H1 (cell line): ENCODE measurements around the gene CHDH. TPM values are rescaled to one million over a fixed set of nuclear protein-coding genes. Genes with fewer than 3 reads are reported as not detected.

ENCODE experiments used
- ASH2L ChIP-seq: fragments of 200-600, 300-600 bp; sonication (generic); IDR thresholded peaks from one replicate; pipeline ENCODE4 v1.7.1; 2017; ENCODE audit warnings: low read length
- BACH1 ChIP-seq: IDR thresholded peaks from 2 replicates; pipeline ENCODE4 v1.6.1; 2012; ENCODE audit warnings: low read length, improper control_type of control experiment
- BRCA1 ChIP-seq: IDR thresholded peaks from 2 replicates; pipeline ENCODE4 v1.6.1; 2012; ENCODE audit warnings: low read depth, low read length, improper control_type of control experiment
- EGR1 ChIP-seq: IDR thresholded peaks from 2 replicates; pipeline ENCODE4 v1.6.1; 2011; ENCODE audit warnings: low read depth, low read length, borderline replicate concordance
- RBBP5 ChIP-seq: IDR thresholded peaks from 2 replicates; pipeline ENCODE4 v1.7.1; 2012; ENCODE audit warnings: low read depth, mild to moderate bottlenecking, inconsistent platforms, low read length, moderate library complexity, borderline replicate concordance
- RNF2 ChIP-seq: fragments of 200-900, 300-1000 bp; sonication (generic); IDR thresholded peaks from 2 replicates; pipeline ENCODE4 v1.7.1; 2016; ENCODE audit warnings: borderline replicate concordance, low read depth, mild to moderate bottlenecking, antibody characterized with exemption, low read length; ENCODE audit not compliant: poor library complexity, severe bottlenecking; ENCODE audit errors: missing control alignments
- SIX5 ChIP-seq: IDR thresholded peaks from 2 replicates; pipeline ENCODE4 v1.6.1; 2011; ENCODE audit warnings: mild to moderate bottlenecking, low read depth, low read length
- YY1 ChIP-seq: IDR thresholded peaks from 2 replicates; pipeline ENCODE4 v1.6.1; 2011; ENCODE audit warnings: low read depth, mild to moderate bottlenecking, low read length
- polyA plus RNA-seq, 7 experiments: library from polyadenylated mRNA; depleted of rRNA in 3 of 7; stranded (reverse) in 5 of 7; unstranded in 2 of 7; fragments of >200 nt in 5 of 7; fragments of 200-250 nt in 2 of 7; gene quantifications; 1 replicate in 5 of 7; 2 replicates in 1 of 7; 4 replicates in 1 of 7; pipeline versions ENCODE4 v1.2.1 to v1.2.3, GENCODE V29; 2011 to 2013; ENCODE audit warnings: missing spikeins in 2 of 7, mixed read lengths in 2 of 7
- total RNA-seq: library from RNA; stranded (reverse); fragmentation: NEBNext Ultra II Directional; extraction: Animal tissue kit (Norgen Biotek cat#: 25700); gene quantifications from 2 replicates; pipeline ENCODE4 v1.2.1, GENCODE V29; 2021
- TF ChIP-seq, protein P1 (sequence below): fragments of 300-600 bp; sonication (generic); IDR thresholded peaks from 2 replicates; pipeline ENCODE4 v1.7.1; 2012; ENCODE audit warnings: low read length, moderate library complexity, mild to moderate bottlenecking, inconsistent platforms; ENCODE audit not compliant: insufficient replicate concordance
- TF ChIP-seq, protein P2 (sequence below): IDR thresholded peaks from 2 replicates; pipeline ENCODE4 v1.6.1; 2011; ENCODE audit warnings: low read length, improper control_type of control experiment

The CHDH gene
- total and polyA plus RNA-seq, 2 of the 8 experiments (the other 6 are each of a cell fraction or from before 2014, with no cell fraction given): 4.9 to 10.3 TPM

DNA sequence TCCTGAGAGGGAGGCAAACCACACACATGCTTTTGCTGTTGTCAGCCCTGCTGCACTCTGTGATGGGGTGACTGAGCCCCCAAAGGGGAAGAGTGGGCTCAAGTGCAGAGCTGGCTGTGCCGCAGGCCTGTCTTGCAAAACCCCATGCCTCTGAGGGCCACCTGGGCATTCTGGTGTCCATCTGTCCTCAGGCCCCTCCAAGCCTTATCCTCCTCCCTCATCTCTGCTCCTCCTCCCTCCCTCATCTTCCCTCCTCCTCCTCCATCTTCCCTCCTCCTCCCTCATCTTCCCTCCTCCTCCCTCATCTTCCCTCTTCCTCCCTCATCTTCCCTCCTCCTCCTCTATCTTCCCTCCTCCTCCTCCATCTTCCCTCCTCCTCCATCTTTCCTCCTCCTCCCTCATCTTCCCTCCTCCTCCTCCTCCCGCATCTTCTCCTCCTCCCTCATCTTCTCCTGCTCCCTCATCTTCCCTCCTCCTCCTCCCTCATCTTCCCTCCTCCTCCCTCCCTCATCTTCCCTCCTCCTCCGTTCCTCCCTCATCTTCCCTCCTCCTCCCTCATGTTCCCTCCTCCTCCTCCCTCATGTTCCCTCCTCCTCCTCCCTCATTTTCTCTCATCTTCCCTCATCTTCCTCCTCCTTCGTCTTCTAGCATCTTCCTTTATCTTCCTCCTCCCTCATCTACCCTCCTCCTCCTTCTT, 40.6 kb downstream of the CHDH start (continued):
- TF ChIP-seq, protein P1, sequence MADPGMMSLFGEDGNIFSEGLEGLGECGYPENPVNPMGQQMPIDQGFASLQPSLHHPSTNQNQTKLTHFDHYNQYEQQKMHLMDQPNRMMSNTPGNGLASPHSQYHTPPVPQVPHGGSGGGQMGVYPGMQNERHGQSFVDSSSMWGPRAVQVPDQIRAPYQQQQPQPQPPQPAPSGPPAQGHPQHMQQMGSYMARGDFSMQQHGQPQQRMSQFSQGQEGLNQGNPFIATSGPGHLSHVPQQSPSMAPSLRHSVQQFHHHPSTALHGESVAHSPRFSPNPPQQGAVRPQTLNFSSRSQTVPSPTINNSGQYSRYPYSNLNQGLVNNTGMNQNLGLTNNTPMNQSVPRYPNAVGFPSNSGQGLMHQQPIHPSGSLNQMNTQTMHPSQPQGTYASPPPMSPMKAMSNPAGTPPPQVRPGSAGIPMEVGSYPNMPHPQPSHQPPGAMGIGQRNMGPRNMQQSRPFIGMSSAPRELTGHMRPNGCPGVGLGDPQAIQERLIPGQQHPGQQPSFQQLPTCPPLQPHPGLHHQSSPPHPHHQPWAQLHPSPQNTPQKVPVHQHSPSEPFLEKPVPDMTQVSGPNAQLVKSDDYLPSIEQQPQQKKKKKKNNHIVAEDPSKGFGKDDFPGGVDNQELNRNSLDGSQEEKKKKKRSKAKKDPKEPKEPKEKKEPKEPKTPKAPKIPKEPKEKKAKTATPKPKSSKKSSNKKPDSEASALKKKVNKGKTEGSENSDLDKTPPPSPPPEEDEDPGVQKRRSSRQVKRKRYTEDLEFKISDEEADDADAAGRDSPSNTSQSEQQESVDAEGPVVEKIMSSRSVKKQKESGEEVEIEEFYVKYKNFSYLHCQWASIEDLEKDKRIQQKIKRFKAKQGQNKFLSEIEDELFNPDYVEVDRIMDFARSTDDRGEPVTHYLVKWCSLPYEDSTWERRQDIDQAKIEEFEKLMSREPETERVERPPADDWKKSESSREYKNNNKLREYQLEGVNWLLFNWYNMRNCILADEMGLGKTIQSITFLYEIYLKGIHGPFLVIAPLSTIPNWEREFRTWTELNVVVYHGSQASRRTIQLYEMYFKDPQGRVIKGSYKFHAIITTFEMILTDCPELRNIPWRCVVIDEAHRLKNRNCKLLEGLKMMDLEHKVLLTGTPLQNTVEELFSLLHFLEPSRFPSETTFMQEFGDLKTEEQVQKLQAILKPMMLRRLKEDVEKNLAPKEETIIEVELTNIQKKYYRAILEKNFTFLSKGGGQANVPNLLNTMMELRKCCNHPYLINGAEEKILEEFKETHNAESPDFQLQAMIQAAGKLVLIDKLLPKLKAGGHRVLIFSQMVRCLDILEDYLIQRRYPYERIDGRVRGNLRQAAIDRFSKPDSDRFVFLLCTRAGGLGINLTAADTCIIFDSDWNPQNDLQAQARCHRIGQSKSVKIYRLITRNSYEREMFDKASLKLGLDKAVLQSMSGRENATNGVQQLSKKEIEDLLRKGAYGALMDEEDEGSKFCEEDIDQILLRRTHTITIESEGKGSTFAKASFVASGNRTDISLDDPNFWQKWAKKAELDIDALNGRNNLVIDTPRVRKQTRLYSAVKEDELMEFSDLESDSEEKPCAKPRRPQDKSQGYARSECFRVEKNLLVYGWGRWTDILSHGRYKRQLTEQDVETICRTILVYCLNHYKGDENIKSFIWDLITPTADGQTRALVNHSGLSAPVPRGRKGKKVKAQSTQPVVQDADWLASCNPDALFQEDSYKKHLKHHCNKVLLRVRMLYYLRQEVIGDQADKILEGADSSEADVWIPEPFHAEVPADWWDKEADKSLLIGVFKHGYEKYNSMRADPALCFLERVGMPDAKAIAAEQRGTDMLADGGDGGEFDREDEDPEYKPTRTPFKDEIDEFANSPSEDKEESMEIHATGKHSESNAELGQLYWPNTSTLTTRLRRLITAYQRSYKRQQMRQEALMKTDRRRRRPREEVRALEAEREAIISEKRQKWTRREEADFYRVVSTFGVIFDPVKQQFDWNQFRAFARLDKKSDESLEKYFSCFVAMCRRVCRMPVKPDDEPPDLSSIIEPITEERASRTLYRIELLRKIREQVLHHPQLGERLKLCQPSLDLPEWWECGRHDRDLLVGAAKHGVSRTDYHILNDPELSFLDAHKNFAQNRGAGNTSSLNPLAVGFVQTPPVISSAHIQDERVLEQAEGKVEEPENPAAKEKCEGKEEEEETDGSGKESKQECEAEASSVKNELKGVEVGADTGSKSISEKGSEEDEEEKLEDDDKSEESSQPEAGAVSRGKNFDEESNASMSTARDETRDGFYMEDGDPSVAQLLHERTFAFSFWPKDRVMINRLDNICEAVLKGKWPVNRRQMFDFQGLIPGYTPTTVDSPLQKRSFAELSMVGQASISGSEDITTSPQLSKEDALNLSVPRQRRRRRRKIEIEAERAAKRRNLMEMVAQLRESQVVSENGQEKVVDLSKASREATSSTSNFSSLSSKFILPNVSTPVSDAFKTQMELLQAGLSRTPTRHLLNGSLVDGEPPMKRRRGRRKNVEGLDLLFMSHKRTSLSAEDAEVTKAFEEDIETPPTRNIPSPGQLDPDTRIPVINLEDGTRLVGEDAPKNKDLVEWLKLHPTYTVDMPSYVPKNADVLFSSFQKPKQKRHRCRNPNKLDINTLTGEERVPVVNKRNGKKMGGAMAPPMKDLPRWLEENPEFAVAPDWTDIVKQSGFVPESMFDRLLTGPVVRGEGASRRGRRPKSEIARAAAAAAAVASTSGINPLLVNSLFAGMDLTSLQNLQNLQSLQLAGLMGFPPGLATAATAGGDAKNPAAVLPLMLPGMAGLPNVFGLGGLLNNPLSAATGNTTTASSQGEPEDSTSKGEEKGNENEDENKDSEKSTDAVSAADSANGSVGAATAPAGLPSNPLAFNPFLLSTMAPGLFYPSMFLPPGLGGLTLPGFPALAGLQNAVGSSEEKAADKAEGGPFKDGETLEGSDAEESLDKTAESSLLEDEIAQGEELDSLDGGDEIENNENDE: no peak
- no peak for TF ChIP-seq YY1
- no peak for TF ChIP-seq RNF2
- TF ChIP-seq BACH1: no peak
- TF ChIP-seq ASH2L: no peak
- no peak for TF ChIP-seq BRCA1
- no peak for TF ChIP-seq SIX5
- TF ChIP-seq, protein P2, sequence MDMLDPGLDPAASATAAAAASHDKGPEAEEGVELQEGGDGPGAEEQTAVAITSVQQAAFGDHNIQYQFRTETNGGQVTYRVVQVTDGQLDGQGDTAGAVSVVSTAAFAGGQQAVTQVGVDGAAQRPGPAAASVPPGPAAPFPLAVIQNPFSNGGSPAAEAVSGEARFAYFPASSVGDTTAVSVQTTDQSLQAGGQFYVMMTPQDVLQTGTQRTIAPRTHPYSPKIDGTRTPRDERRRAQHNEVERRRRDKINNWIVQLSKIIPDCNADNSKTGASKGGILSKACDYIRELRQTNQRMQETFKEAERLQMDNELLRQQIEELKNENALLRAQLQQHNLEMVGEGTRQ: no peak
- TF ChIP-seq RBBP5: no peak
- TF ChIP-seq EGR1: no peak
